ENCODE results near the gene NOTUM. TPM values are rescaled to one million over a fixed set of nuclear protein-coding genes. Genes with fewer than 3 reads are reported as not detected.

The NOTUM gene
- total RNA-seq, 1 experiment from 2014 or later, result not detected

- Histone ChIP-seq H3K79me2 (ENCODE audit: low read depth) (no peaks in the 10 kb centered on the region), H3K4me2 (no peak overlapping the region), H3F3A (ENCODE audit: insufficient read depth, low read depth) (no peaks in the 10 kb centered on the region), H3K27ac (no peak overlapping the region), H3K9me2 (ENCODE audit: insufficient read depth) (no peaks in the 10 kb centered on the region), H4K20me1 (ENCODE audit: insufficient read depth) (no peaks in the 10 kb centered on the region), H3K27me3 (ENCODE audit: insufficient read depth, low read depth) (no peaks in the 10 kb centered on the region), H3K36me3 (ENCODE audit: low read depth) (no peaks in the 10 kb centered on the region), H3K4me3 (no peak overlapping the region), H2AFZ (no peak overlapping the region), H3K9me3 (ENCODE audit: insufficient read depth, low read depth) (no peaks in the 10 kb centered on the region), H3K4me1 (replicated peaks; ENCODE audit: insufficient read depth) (no peaks in the 10 kb centered on the region)
- no TSS peak for BruUV-seq (replicated peaks)
- CTCF ChIA-PET, result no interaction called here
- intact Hi-C loops (cut with micrococcal nuclease; ENCODE audit: unreplicated experiment), result no loop called here
- TF ChIP-seq EZH2 (IDR thresholded peaks at IDR 0.05; ENCODE audit: low read depth), result no peak
- TF ChIP-seq CTCF (conservative IDR thresholded peaks at IDR 0.05), result no peak
- POLR2A ChIA-PET (ENCODE audit: unreplicated experiment), result no interaction called here
- no peak for DNase-seq
Observed at GRCh38 chr17:81948635-81949378, 12.2 kb downstream of the NOTUM start.

GRCh38 chr17:81947189-81947588 lies 13.8 kb downstream of the NOTUM start, which contains the start of gene MYADML2:
TSS of gene MYADML2 (minus strand) at chr17:81947233. CDS start at chr17:81941741, 5,492 bp downstream.
- POLR2A ChIA-PET (ENCODE audit: unreplicated experiment), result no interaction called here

GRCh38 chr17:81944858-81945257 lies 16.1 kb downstream of the NOTUM start:
- Histone ChIP-seq H3K9me3 (ENCODE audit: insufficient read depth, low read depth) (no peaks in the 10 kb centered on the region), H4K20me1 (ENCODE audit: insufficient read depth) (no peaks in the 10 kb centered on the region), H3K4me1 (replicated peaks; ENCODE audit: insufficient read depth) (no peaks in the 10 kb centered on the region), H3K4me2 (no peak overlapping the region), H3K27me3 (ENCODE audit: insufficient read depth, low read depth) (no peaks in the 10 kb centered on the region), H3K9me2 (ENCODE audit: insufficient read depth) (no peaks in the 10 kb centered on the region), H2AFZ (no peak overlapping the region), H3K4me3 (no peak overlapping the region), H3F3A (ENCODE audit: insufficient read depth, low read depth) (no peaks in the 10 kb centered on the region), H3K79me2 (ENCODE audit: low read depth) (no peaks in the 10 kb centered on the region), H3K36me3 (ENCODE audit: low read depth) (no peaks in the 10 kb centered on the region), H3K27ac (no peak overlapping the region)
- no peak for DNase-seq
- no TSS peak for BruUV-seq (replicated peaks)
- intact Hi-C loops (cut with micrococcal nuclease; ENCODE audit: unreplicated experiment), result no loop called here
- POLR2A ChIA-PET (ENCODE audit: unreplicated experiment), result no interaction called here
- CTCF ChIA-PET, result no interaction called here
- TF ChIP-seq CTCF (conservative IDR thresholded peaks at IDR 0.05) (no peak), EZH2 (IDR thresholded peaks at IDR 0.05; ENCODE audit: low read depth) (no peak)

More at GRCh38 chr17:81947189-81947588, 13.8 kb downstream of the NOTUM start, which contains the start of gene MYADML2:
- TF ChIP-seq CTCF (conservative IDR thresholded peaks at IDR 0.05), result no peak
- no peak for TF ChIP-seq EZH2 (IDR thresholded peaks at IDR 0.05; ENCODE audit: low read depth)
- Histone ChIP-seq H3K4me1 (replicated peaks; ENCODE audit: insufficient read depth) (no peaks in the 10 kb centered on the region), H3K27ac (no peak within 1 kb of the TSS), H3K9me3 (ENCODE audit: insufficient read depth, low read depth) (no peaks in the 10 kb centered on the region), H3K4me2 (no peak within 1 kb of the TSS), H3K4me3 (no peak within 1 kb of the TSS), H3K79me2 (ENCODE audit: low read depth) (no peaks in the 10 kb centered on the region), H3K27me3 (ENCODE audit: insufficient read depth, low read depth) (no peaks in the 10 kb centered on the region), H2AFZ (no peak within 1 kb of the TSS), H4K20me1 (ENCODE audit: insufficient read depth) (no peaks in the 10 kb centered on the region), H3K36me3 (ENCODE audit: low read depth) (no peaks in the 10 kb centered on the region), H3K9me2 (ENCODE audit: insufficient read depth) (no peaks in the 10 kb centered on the region), H3F3A (ENCODE audit: insufficient read depth, low read depth) (no peaks in the 10 kb centered on the region)
- BruUV-seq (replicated peaks), result no TSS peak
- DNase-seq, result no peak
- intact Hi-C loops (cut with micrococcal nuclease; ENCODE audit: unreplicated experiment), result no loop called here
- CTCF ChIA-PET, result no interaction called here

Data from PC-9 (cell line).